GM23338 (cell line): ENCODE measurements around the gene B3GALT4. TPM values are rescaled to one million over a fixed set of nuclear protein-coding genes. Genes with fewer than 3 reads are reported as not detected.

Experiments
- ATAC-seq: fragments of 200-7000 bp; cut with Tn5 transposase; 3 replicates; pipeline ENCODE4 v1.9.1; 2020
- DNase-seq: peaks from one replicate; pipeline ENCODE4 v3.0.0-alpha.2; 2015; ENCODE audit warnings: low spot score
- H2AFZ ChIP-seq: fragments of 200-600 bp; sonication (generic); 2 replicates; pipeline ENCODE4 v1.8.0; 2016; ENCODE audit warnings: antibody characterized with exemption, mild to moderate bottlenecking, moderate library complexity
- H3F3A ChIP-seq: fragments of 200-600 bp; sonication (generic); replicated peaks from 2 replicates; pipeline ENCODE4 v1.8.0; 2017; ENCODE audit warnings: antibody characterized with exemption, mixed run types, low read depth
- H3K27ac ChIP-seq: fragments of 200-600 bp; sonication (generic); 2 replicates; pipeline ENCODE4 v1.6.1; 2016; ENCODE audit warnings: low read depth
- H3K27me3 ChIP-seq: fragments of 200-600 bp; sonication (generic); 2 replicates; pipeline ENCODE4 v1.8.0; 2016; ENCODE audit warnings: mild to moderate bottlenecking, mixed run types, moderate library complexity; ENCODE audit not compliant: insufficient read depth
- H3K36me3 ChIP-seq: fragments of 200-600 bp; sonication (generic); 2 replicates; pipeline ENCODE4 v1.8.0; 2016; ENCODE audit warnings: mild to moderate bottlenecking; ENCODE audit not compliant: insufficient read depth
- H3K4me1 ChIP-seq: fragments of 200-600 bp; sonication (generic); 2 replicates; pipeline ENCODE4 v1.8.0; 2016; ENCODE audit warnings: mild to moderate bottlenecking, moderate library complexity; ENCODE audit not compliant: insufficient read depth
- H3K4me2 ChIP-seq: fragments of 200-600 bp; sonication (generic); 2 replicates; pipeline ENCODE4 v1.7.1; 2017; ENCODE audit warnings: mixed run types
- H3K4me3 ChIP-seq: fragments of 200-600 bp; sonication (generic); 2 replicates; pipeline ENCODE4 v1.6.1; 2016; ENCODE audit warnings: mixed run types
- H3K79me2 ChIP-seq: fragments of 200-600 bp; sonication (generic); replicated peaks from 2 replicates; pipeline ENCODE4 v1.8.0; 2017; ENCODE audit warnings: mild to moderate bottlenecking; ENCODE audit not compliant: insufficient read depth
- H3K9me2 ChIP-seq: fragments of 200-600 bp; sonication (generic); 2 replicates; pipeline ENCODE4 v1.8.0; 2017; ENCODE audit not compliant: insufficient read depth
- H4K20me1 ChIP-seq: fragments of 200-600 bp; sonication (generic); replicated peaks from 2 replicates; pipeline ENCODE4 v1.8.0; 2017; ENCODE audit warnings: mild to moderate bottlenecking; ENCODE audit not compliant: insufficient read depth
- H3K27ac Mint-ChIP-seq: 2 replicates; pipeline ENCODE4 v1.8.0; 2020; ENCODE audit warnings: inconsistent platforms, mild to moderate bottlenecking, moderate library complexity, mixed read lengths
- H3K27me3 Mint-ChIP-seq: 3 replicates; pipeline ENCODE4 v1.8.0; 2022; ENCODE audit warnings: low read depth, mild to moderate bottlenecking, moderate library complexity, mixed read lengths, inconsistent platforms; ENCODE audit not compliant: insufficient read depth, poor library complexity
- H3K36me3 Mint-ChIP-seq: 3 replicates; pipeline ENCODE4 v1.8.0; 2021; ENCODE audit warnings: low read depth, mild to moderate bottlenecking, inconsistent platforms, moderate library complexity, mixed read lengths
- H3K4me1 Mint-ChIP-seq: 3 replicates; pipeline ENCODE4 v1.8.0; 2020; ENCODE audit warnings: mild to moderate bottlenecking, inconsistent platforms, mixed read lengths
- H3K4me3 Mint-ChIP-seq: 3 replicates; pipeline ENCODE4 v1.8.0; 2021; ENCODE audit warnings: moderate library complexity, mild to moderate bottlenecking, inconsistent platforms, mixed read lengths
- H3K9me3 Mint-ChIP-seq: 3 replicates; pipeline ENCODE4 v1.8.0; 2020; ENCODE audit warnings: moderate library complexity, mild to moderate bottlenecking, inconsistent platforms, mixed read lengths
- CREB1 ChIP-seq: fragments of 250-450 bp; sonication (Bioruptor Pico); IDR thresholded peaks from 2 replicates; pipeline ENCODE4 v1.5.0; 2020; ENCODE audit warnings: low read depth, mild to moderate bottlenecking, moderate library complexity
- CTCF ChIP-seq, 2 experiments: fragments of 200-600 bp in 1 of 2; sonication (generic) in 1 of 2; conservative IDR thresholded peaks; 2 replicates each; pipeline versions ENCODE4 v1.5.1 to v1.6.1; 2016 to 2017; ENCODE audit warnings: antibody characterized with exemption in 2 of 2, low read depth in 2 of 2, mild to moderate bottlenecking in 2 of 2, moderate library complexity in 1 of 2
- ETS1 ChIP-seq: IDR thresholded peaks from 2 replicates; pipeline ENCODE4 v1.6.1; 2016; ENCODE audit warnings: antibody characterized with exemption
- EZH2 ChIP-seq: fragments of 200-600 bp; sonication (generic); IDR thresholded peaks from one replicate; pipeline ENCODE4 v1.8.0; 2017; ENCODE audit warnings: antibody characterized with exemption, mild to moderate bottlenecking, low read depth; ENCODE audit not compliant: unreplicated experiment
- EZH2phosphoT487 ChIP-seq: fragments of 200-600 bp; sonication (generic); IDR thresholded peaks from one replicate; pipeline ENCODE4 v1.8.1; 2018; ENCODE audit warnings: antibody characterized with exemption; ENCODE audit not compliant: unreplicated experiment
- JUNB ChIP-seq: IDR thresholded peaks from one replicate; pipeline ENCODE4 v1.6.1; 2016; ENCODE audit warnings: antibody characterized with exemption; ENCODE audit not compliant: unreplicated experiment
- NANOG ChIP-seq: IDR thresholded peaks from 2 replicates; pipeline ENCODE4 v1.6.1; 2016; ENCODE audit warnings: antibody characterized with exemption, borderline replicate concordance
- POLR2AphosphoS5 ChIP-seq: IDR thresholded peaks from 2 replicates; pipeline ENCODE4 v1.6.1; 2016; ENCODE audit warnings: antibody characterized with exemption, low read depth
- REST ChIP-seq: IDR thresholded peaks from one replicate; pipeline ENCODE4 v1.6.1; 2018; ENCODE audit warnings: antibody characterized with exemption; ENCODE audit not compliant: unreplicated experiment
- ZNF114 ChIP-seq: fragments of 250-450 bp; sonication (Bioruptor Pico); IDR thresholded peaks from 2 replicates; pipeline ENCODE4 v1.5.0; 2020; ENCODE audit warnings: mild to moderate bottlenecking, moderate library complexity
- ZNF331 ChIP-seq: fragments of 250-450 bp; sonication (Bioruptor Pico); IDR thresholded peaks from 2 replicates; pipeline ENCODE4 v1.5.0; 2020; ENCODE audit warnings: low read depth, mild to moderate bottlenecking, moderate library complexity
- ZNF462 ChIP-seq: fragments of 250-450 bp; sonication (Bioruptor Pico); IDR thresholded peaks from 2 replicates; pipeline ENCODE4 v1.5.0; 2020; ENCODE audit warnings: mild to moderate bottlenecking, moderate library complexity
- polyA plus RNA-seq: library from polyadenylated mRNA; unstranded; fragments of >200 nt; fragmentation: Nextera tagmentation; extraction: Ambion mirVana; gene quantifications from 2 replicates; pipeline ENCODE4 v1.2.1, GENCODE V29; 2016
- total RNA-seq: library from RNA; depleted of rRNA; stranded (reverse); fragments of >200 nt; shearing (Covaris generic); gene quantifications from 2 replicates; pipeline ENCODE4 v1.2.3, GENCODE V29; 2014

The B3GALT4 gene
- total and polyA plus RNA-seq, 2 experiments from 2014 or later = 1.3 to 2.3 TPM

- TF ChIP-seq CTCF (conservative IDR thresholded peaks at IDR 0.05; ENCODE audit: low read depth in 2 of 2) = peak in 1 of 2 experiments; percentile 38; a peak in 2 of 4 replicates
- no peak for TF ChIP-seq JUNB
- TF ChIP-seq EZH2phosphoT487 = no peak
Observed at GRCh38 chr6:33277663-33278391, 904 bp downstream of the B3GALT4 start (continued).

GRCh38 chr6:33278392-33278741 is 1.4 kb downstream of the B3GALT4 start:
- peaks cover 38% of the 10 kb centered on the region for H3K4me1 Mint-ChIP-seq
- H3K27me3 ChIP-seq = no peaks in the 10 kb centered on the region
- DNase-seq = no peak
- H3K4me3 Mint-ChIP-seq = peak overlapping the region; percentile 82; the same call in 2 of the 3 replicates
- peaks cover 17% of the 10 kb centered on the region for H3K27me3 Mint-ChIP-seq
- H3K36me3 Mint-ChIP-seq = peaks cover 80% of the 10 kb centered on the region
- no peak overlapping the region for H2AFZ ChIP-seq
- no peak overlapping the region for H3K27ac Mint-ChIP-seq
- no peaks in the 10 kb centered on the region for H3K9me3 Mint-ChIP-seq
- peak overlapping the region; percentile 100 for H3K4me2 ChIP-seq
- H3K27ac ChIP-seq = peak overlapping the region; percentile 39; the same call in 1 of the 2 replicates
- H3K36me3 ChIP-seq = peaks cover 32% of the 10 kb centered on the region
- peak overlapping the region; percentile 99 for H3K4me3 ChIP-seq
- H3F3A ChIP-seq = peaks cover 59% of the 10 kb centered on the region
- H3K4me1 ChIP-seq = peaks cover 42% of the 10 kb centered on the region
- no peak for ATAC-seq
- H3K9me2 ChIP-seq = no peaks in the 10 kb centered on the region
- peaks cover 33% of the 10 kb centered on the region for H4K20me1 ChIP-seq
- peaks cover 26% of the 10 kb centered on the region for H3K79me2 ChIP-seq
- TF ChIP-seq ETS1 = no peak
- TF ChIP-seq CREB1 (CRISPR knock-in tag) = no peak
- TF ChIP-seq NANOG = no peak
- TF ChIP-seq ZNF331 (CRISPR knock-in tag) = no peak
- TF ChIP-seq ZNF462 (CRISPR knock-in tag) = no peak
- no peak for TF ChIP-seq REST
- no peak for TF ChIP-seq EZH2phosphoT487
- TF ChIP-seq ZNF114 (CRISPR knock-in tag) = no peak
- TF ChIP-seq JUNB = no peak
- no peak for TF ChIP-seq POLR2AphosphoS5
- no peak for TF ChIP-seq EZH2
